A673 (cell line): Measurements from ENCODE around the gene ACKR2. TPM values are rescaled to one million over a fixed set of nuclear protein-coding genes. Genes with fewer than 3 reads are reported as not detected.

Experiments
- BruUV-seq: library from RNA; stranded (reverse); fragments of 400-500 nt; replicated peaks from 2 replicates; lab custom pipeline; 2021; lab: Mats Ljungman, UMichigan
- CTCF ChIA-PET: fragments of 300-600 bp; sonication (Branson Sonifier 250); formaldehyde crosslinking; loops from one replicate; lab custom pipeline; 2022; ENCODE audit warnings: antibody characterized with exemption; lab: Charles Lee
- POLR2A ChIA-PET: fragments of 300-600 bp; sonication (Branson Sonifier 250); formaldehyde crosslinking; loops from one replicate; lab custom pipeline; 2022; ENCODE audit warnings: antibody characterized with exemption; ENCODE audit not compliant: low non-redundant PET; lab: Charles Lee
- DNase-seq: peaks from one replicate; pipeline ENCODE4 v3.0.0-alpha.2; 2015; ENCODE audit warnings: low spot score
- H3K27ac ChIP-seq: fragments of 200-600 bp; sonication (generic); 2 replicates; pipeline ENCODE4 v1.5.1; 2016; ENCODE audit warnings: mixed run types, low read depth, mild to moderate bottlenecking, mixed read lengths, antibody characterized with exemption, low read length; ENCODE audit not compliant: poor library complexity, severe bottlenecking
- H3K27me3 ChIP-seq: fragments of 200-600 bp; sonication (generic); replicated peaks from 2 replicates; pipeline ENCODE4 v1.6.1; 2017; ENCODE audit warnings: mixed run types, low read depth, mild to moderate bottlenecking, mixed read lengths, antibody characterized with exemption, low read length; ENCODE audit not compliant: insufficient read depth, poor library complexity
- H3K36me3 ChIP-seq: fragments of 200-600 bp; sonication (generic); 2 replicates; pipeline ENCODE4 v1.6.1; 2016; ENCODE audit warnings: mixed run types, mild to moderate bottlenecking, mixed read lengths, antibody characterized with exemption, low read length; ENCODE audit not compliant: insufficient read depth, poor library complexity, severe bottlenecking
- H3K4me1 ChIP-seq: fragments of 200-600 bp; sonication (generic); 2 replicates; pipeline ENCODE4 v1.6.1; 2017; ENCODE audit warnings: mixed run types, mild to moderate bottlenecking, mixed read lengths, antibody characterized with exemption, low read length; ENCODE audit not compliant: insufficient read depth, poor library complexity, severe bottlenecking
- H3K4me3 ChIP-seq: fragments of 200-600 bp; sonication (generic); 2 replicates; pipeline ENCODE4 v1.5.1; 2016; ENCODE audit warnings: low read depth, mixed run types, mild to moderate bottlenecking, mixed read lengths, low read length; ENCODE audit not compliant: poor library complexity, severe bottlenecking
- H3K9me3 ChIP-seq: fragments of 200-600 bp; sonication (generic); 2 replicates; pipeline ENCODE4 v1.6.1; 2016; ENCODE audit warnings: mixed run types, low read depth, mild to moderate bottlenecking, mixed read lengths, antibody characterized with exemption, low read length; ENCODE audit not compliant: poor library complexity, severe bottlenecking
- CTCF ChIP-seq: fragments of 300-800, 200-600 bp; sonication (generic); conservative IDR thresholded peaks from 2 replicates; pipeline ENCODE4 v1.5.1; 2017; ENCODE audit warnings: low read depth, mild to moderate bottlenecking, antibody characterized with exemption, low read length, moderate library complexity, mixed read lengths
- EZH2 ChIP-seq: fragments of 200-600 bp; sonication (generic); IDR thresholded peaks from 2 replicates; pipeline ENCODE4 v1.6.1; 2017; ENCODE audit warnings: borderline replicate concordance, low read depth, mild to moderate bottlenecking, mixed read lengths, antibody characterized with exemption, low read length; ENCODE audit not compliant: poor library complexity, severe bottlenecking
- intact Hi-C: fragments of 100-400 bp; cut with micrococcal nuclease; formaldehyde crosslinking; loops from one replicate; pipeline ENCODE4 v1.10.0; 2022; ENCODE audit not compliant: unreplicated experiment
- total RNA-seq: library from RNA; stranded (reverse); gene quantifications from 2 replicates; pipeline ENCODE4 v1.2.3, GENCODE V29; 2021

ACKR2 gene
- total RNA-seq, 1 experiment from 2014 or later = not detected

GRCh38 chr3:42778644-42779043 lies 30.6 kb upstream of the ACKR2 start:
- no peaks in the 10 kb centered on the region for H3K27me3 ChIP-seq
- H3K27ac ChIP-seq = no peak overlapping the region
- intact Hi-C loops = no loop called here
- no peaks in the 10 kb centered on the region for H3K4me1 ChIP-seq
- ChIA-PET CTCF (no interaction called here), POLR2A (no interaction called here)
- H3K9me3 ChIP-seq = no peaks in the 10 kb centered on the region
- no peak for TF ChIP-seq EZH2
- no peak for TF ChIP-seq CTCF
- no peaks in the 10 kb centered on the region for H3K36me3 ChIP-seq
- no peak for DNase-seq
- BruUV-seq = no TSS peak
- H3K4me3 ChIP-seq = no peak overlapping the region

- intact Hi-C loops = loop anchor here (5.0 kb wide), 1 partner anchor 52 kb away; no protein-coding TSS in a partner anchor
- BruUV-seq = no TSS peak
- POLR2A ChIA-PET = no interaction called here
Measured at GRCh38 chr3:42780398-42780797, 28.8 kb upstream of the ACKR2 start.

GRCh38 chr3:42780892-42781700 lies 28.1 kb upstream of the ACKR2 start:
- H3K27ac ChIP-seq = no peak overlapping the region
- no peaks in the 10 kb centered on the region for H3K4me1 ChIP-seq
- H3K27me3 ChIP-seq = no peaks in the 10 kb centered on the region
- CTCF ChIA-PET = no interaction called here
- peak; percentile 59 for TF ChIP-seq CTCF
- no peak for TF ChIP-seq EZH2
- DNase-seq = peak; percentile 57
- H3K36me3 ChIP-seq = peaks cover 3% of the 10 kb centered on the region
- no TSS peak for BruUV-seq
- POLR2A ChIA-PET = no interaction called here
- H3K9me3 ChIP-seq = no peaks in the 10 kb centered on the region
- no peak overlapping the region for H3K4me3 ChIP-seq
- intact Hi-C loops = loop anchor here (1.0 to 5.0 kb wide), 2 partner anchors 51 to 100 kb away; no protein-coding TSS in a partner anchor

More at GRCh38 chr3:42780398-42780797, 28.8 kb upstream of the ACKR2 start:
- Histone ChIP-seq H3K27ac (no peak overlapping the region), H3K9me3 (no peaks in the 10 kb centered on the region), H3K27me3 (no peaks in the 10 kb centered on the region), H3K36me3 (peaks cover 3% of the 10 kb centered on the region), H3K4me3 (no peak overlapping the region), H3K4me1 (no peaks in the 10 kb centered on the region)
- CTCF ChIA-PET = no interaction called here
- TF ChIP-seq CTCF (no peak), EZH2 (no peak)
- no peak for DNase-seq
